ENCODE measurements around the gene DPYSL3.

The DPYSL3 gene

DNA sequence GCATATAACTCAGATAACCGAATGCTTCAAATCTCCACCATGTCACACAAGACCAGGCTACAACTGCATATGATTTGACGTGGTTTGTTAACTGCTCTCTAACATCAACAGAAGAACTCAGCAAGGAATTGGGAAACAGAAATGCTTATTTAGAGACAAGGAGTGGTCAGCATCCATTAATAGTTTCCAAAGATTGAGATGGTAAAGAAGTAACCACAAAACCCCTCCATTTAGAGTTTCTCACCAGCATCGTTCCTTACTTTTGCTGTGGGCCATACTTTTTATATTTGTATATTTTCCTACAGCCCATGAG, 25.2 kb downstream of the DPYSL3 start:
- no peak overlapping the region for H3K4me2 ChIP-seq (ENCODE audit: low read depth, low read length)
- no peak overlapping the region for H3K4me3 ChIP-seq (ENCODE audit: low read length)
- TF ChIP-seq, protein P1, sequence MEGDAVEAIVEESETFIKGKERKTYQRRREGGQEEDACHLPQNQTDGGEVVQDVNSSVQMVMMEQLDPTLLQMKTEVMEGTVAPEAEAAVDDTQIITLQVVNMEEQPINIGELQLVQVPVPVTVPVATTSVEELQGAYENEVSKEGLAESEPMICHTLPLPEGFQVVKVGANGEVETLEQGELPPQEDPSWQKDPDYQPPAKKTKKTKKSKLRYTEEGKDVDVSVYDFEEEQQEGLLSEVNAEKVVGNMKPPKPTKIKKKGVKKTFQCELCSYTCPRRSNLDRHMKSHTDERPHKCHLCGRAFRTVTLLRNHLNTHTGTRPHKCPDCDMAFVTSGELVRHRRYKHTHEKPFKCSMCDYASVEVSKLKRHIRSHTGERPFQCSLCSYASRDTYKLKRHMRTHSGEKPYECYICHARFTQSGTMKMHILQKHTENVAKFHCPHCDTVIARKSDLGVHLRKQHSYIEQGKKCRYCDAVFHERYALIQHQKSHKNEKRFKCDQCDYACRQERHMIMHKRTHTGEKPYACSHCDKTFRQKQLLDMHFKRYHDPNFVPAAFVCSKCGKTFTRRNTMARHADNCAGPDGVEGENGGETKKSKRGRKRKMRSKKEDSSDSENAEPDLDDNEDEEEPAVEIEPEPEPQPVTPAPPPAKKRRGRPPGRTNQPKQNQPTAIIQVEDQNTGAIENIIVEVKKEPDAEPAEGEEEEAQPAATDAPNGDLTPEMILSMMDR (IDR thresholded peaks at IDR 0.05; ENCODE audit: low read length) = no peak
- no peak for TF ChIP-seq EZH2phosphoT487 (IDR thresholded peaks at IDR 0.05; ENCODE audit: low read length)
- TF ChIP-seq EZH2 (optimal IDR thresholded peaks at IDR 0.05; ENCODE audit: low read depth, low read length) = no peak
- H3K9ac ChIP-seq (ENCODE audit: low read length) = no peak overlapping the region
- H3K27ac ChIP-seq (ENCODE audit: low read length) = no peak overlapping the region
- no peaks in the 10 kb centered on the region for H3K36me3 ChIP-seq (replicated peaks; ENCODE audit: insufficient read depth, low read length)
- DNase-seq = no peak
- no peaks in the 10 kb centered on the region for H3K79me2 ChIP-seq (ENCODE audit: low read length)
- no peaks in the 10 kb centered on the region for H3K27me3 ChIP-seq (replicated peaks; ENCODE audit: insufficient read depth, low read length)
- H3K9me3 ChIP-seq (replicated peaks; ENCODE audit: insufficient read depth, low read length) = no peaks in the 10 kb centered on the region
- H4K20me1 ChIP-seq (ENCODE audit: insufficient read depth, low read length) = no peaks in the 10 kb centered on the region
- no peaks in the 10 kb centered on the region for H3F3A ChIP-seq (ENCODE audit: insufficient read depth, low read length)
- no peak overlapping the region for H2AFZ ChIP-seq (ENCODE audit: low read length)
- H3K4me1 ChIP-seq (ENCODE audit: low read length) = peaks cover 3% of the 10 kb centered on the region; the same call in 1 of the 2 replicates
- no peaks in the 10 kb centered on the region for H3K9me2 ChIP-seq (replicated peaks; ENCODE audit: insufficient read depth, low read length)

DNA sequence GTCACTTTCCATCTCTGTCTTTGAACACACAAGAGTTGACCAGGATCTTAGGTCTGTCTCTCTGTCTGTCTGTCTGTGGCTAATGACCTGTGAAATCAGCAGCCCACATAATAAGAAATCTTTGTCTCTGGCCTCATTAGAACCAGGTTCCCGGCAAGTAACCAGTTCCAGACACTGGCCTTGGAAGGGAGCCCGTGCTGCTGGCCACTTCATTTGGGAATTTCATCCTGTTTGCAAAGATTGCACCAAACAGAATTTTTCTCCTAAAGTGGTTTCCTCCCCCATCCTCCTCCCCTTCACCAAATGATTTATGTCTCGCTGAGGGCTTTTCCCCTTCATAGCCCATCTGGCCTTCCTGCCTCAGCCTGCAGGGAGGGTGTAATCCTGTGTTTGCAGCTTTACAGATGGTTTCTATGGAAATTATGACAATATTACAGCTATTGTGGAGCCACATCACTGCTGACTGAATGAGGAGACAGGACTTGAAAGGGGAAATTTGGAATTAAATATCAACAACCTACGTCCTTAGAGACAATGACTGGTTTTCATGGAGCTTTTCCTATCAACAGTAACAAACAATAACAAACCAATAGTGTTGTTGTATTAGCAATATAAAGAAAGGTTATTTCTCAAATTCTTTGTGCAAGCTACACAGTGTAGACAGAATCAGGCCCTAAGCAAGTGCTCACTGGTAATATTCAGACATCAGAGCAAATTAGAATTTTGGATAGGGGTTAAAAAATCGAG, 25.7 kb downstream of the DPYSL3 start:
- H3K79me2 ChIP-seq (ENCODE audit: low read length) = no peaks in the 10 kb centered on the region
- no peak overlapping the region for H2AFZ ChIP-seq (ENCODE audit: low read length)
- H3K4me2 ChIP-seq (ENCODE audit: low read depth, low read length) = no peak overlapping the region
- H3K36me3 ChIP-seq (replicated peaks; ENCODE audit: insufficient read depth, low read length) = no peaks in the 10 kb centered on the region
- H3K4me1 ChIP-seq (ENCODE audit: low read length) = peaks cover 8% of the 10 kb centered on the region; the same call in 1 of the 2 replicates
- TF ChIP-seq EZH2 (optimal IDR thresholded peaks at IDR 0.05; ENCODE audit: low read depth, low read length) = no peak
- TF ChIP-seq EZH2phosphoT487 (IDR thresholded peaks at IDR 0.05; ENCODE audit: low read length) = no peak
- TF ChIP-seq, protein P1 (IDR thresholded peaks at IDR 0.05; ENCODE audit: low read length) = no peak
- H3K9me2 ChIP-seq (replicated peaks; ENCODE audit: insufficient read depth, low read length) = no peaks in the 10 kb centered on the region
- H3K27ac ChIP-seq (ENCODE audit: low read length) = no peak overlapping the region
- H3F3A ChIP-seq (ENCODE audit: insufficient read depth, low read length) = no peaks in the 10 kb centered on the region
- DNase-seq = no peak
- no peaks in the 10 kb centered on the region for H3K9me3 ChIP-seq (replicated peaks; ENCODE audit: insufficient read depth, low read length)
- no peak overlapping the region for H3K9ac ChIP-seq (ENCODE audit: low read length)
- no peaks in the 10 kb centered on the region for H4K20me1 ChIP-seq (ENCODE audit: insufficient read depth, low read length)
- H3K27me3 ChIP-seq (replicated peaks; ENCODE audit: insufficient read depth, low read length) = no peaks in the 10 kb centered on the region
- no peak overlapping the region for H3K4me3 ChIP-seq (ENCODE audit: low read length)

DNA sequence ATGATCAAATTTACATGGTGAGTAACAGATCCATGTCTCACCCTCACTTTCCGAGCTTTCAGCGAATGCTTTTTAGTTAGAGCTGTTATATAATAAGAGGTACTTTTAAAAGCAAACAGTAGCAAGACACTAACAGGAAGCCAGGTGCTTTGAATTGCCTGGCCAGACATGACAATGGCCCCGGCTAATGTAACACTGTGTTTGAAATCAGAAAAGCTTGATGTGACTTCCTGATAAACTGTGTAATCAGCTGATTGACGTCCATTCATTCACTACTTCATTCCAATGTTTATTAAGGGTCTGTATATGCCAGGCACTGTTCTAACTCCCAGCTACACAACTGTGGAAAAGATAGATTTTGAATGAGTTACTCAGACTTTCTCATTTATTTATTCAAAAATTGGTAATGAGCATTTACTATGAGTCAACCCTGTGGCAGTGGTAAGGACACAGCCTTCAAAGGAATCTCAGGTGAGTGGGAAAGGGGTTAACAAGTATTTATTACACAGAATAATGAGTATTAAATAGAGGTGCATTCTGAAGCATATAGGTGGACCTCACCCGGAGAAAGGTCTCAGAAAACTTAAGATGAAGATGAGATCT, 26.6 kb downstream of the DPYSL3 start:
- H3K9ac ChIP-seq (ENCODE audit: low read length) = no peak overlapping the region
- H3K4me2 ChIP-seq (ENCODE audit: low read depth, low read length) = no peak overlapping the region
- no peaks in the 10 kb centered on the region for H4K20me1 ChIP-seq (ENCODE audit: insufficient read depth, low read length)
- H3K9me3 ChIP-seq (replicated peaks; ENCODE audit: insufficient read depth, low read length) = no peaks in the 10 kb centered on the region
- no peaks in the 10 kb centered on the region for H3K9me2 ChIP-seq (replicated peaks; ENCODE audit: insufficient read depth, low read length)
- no peak overlapping the region for H3K4me3 ChIP-seq (ENCODE audit: low read length)
- no peaks in the 10 kb centered on the region for H3K27me3 ChIP-seq (replicated peaks; ENCODE audit: insufficient read depth, low read length)
- no peak for DNase-seq
- H3K36me3 ChIP-seq (replicated peaks; ENCODE audit: insufficient read depth, low read length) = no peaks in the 10 kb centered on the region
- H2AFZ ChIP-seq (ENCODE audit: low read length) = no peak overlapping the region
- H3K79me2 ChIP-seq (ENCODE audit: low read length) = no peaks in the 10 kb centered on the region
- H3K27ac ChIP-seq (ENCODE audit: low read length) = no peak overlapping the region
- no peaks in the 10 kb centered on the region for H3F3A ChIP-seq (ENCODE audit: insufficient read depth, low read length)
- TF ChIP-seq EZH2 (optimal IDR thresholded peaks at IDR 0.05; ENCODE audit: low read depth, low read length) (no peak), EZH2phosphoT487 (IDR thresholded peaks at IDR 0.05; ENCODE audit: low read length) (no peak)
- TF ChIP-seq, protein P1 (IDR thresholded peaks at IDR 0.05; ENCODE audit: low read length) = no peak
- H3K4me1 ChIP-seq (ENCODE audit: low read length) = peaks cover 10% of the 10 kb centered on the region; the same call in 1 of the 2 replicates
